GM12878 (cell line): Measurements from ENCODE around the gene RAPGEF4.

Experiments used
- ASH2L ChIP-seq: fragments of 300-600, 200-600 bp; sonication (generic); IDR thresholded peaks from 2 replicates; pipeline ENCODE4 v1.6.1; 2017; ENCODE audit warnings: low read depth, mild to moderate bottlenecking, borderline replicate concordance
- CBFB ChIP-seq: IDR thresholded peaks from 2 replicates; pipeline ENCODE4 v1.6.1; 2016; ENCODE audit warnings: antibody characterized with exemption, low read depth
- CEBPB ChIP-seq, 2 experiments: fragments of 150-350 bp in 1 of 2; IDR thresholded peaks; 2 replicates each; pipeline ENCODE4 v1.6.1; 2012 to 2014; ENCODE audit warnings: low read depth in 2 of 2, low read length in 2 of 2, borderline replicate concordance in 1 of 2, inconsistent platforms in 1 of 2
- CTCF ChIP-seq, 3 experiments: IDR thresholded peaks in 2 of 3; conservative IDR thresholded peaks in 1 of 3; 2 replicates each; pipeline ENCODE4 v1.5.1; 2011; ENCODE audit warnings: low read depth in 3 of 3, low read length in 3 of 3, mild to moderate bottlenecking in 3 of 3, control low read depth in 2 of 3, moderate library complexity in 2 of 3, inconsistent platforms in 1 of 3, mixed read lengths in 1 of 3; ENCODE audit not compliant: control insufficient read depth in 2 of 3, insufficient read depth in 1 of 3; ENCODE audit errors: extremely low read depth in 1 of 3
- E2F4 ChIP-seq: IDR thresholded peaks from 2 replicates; pipeline ENCODE4 v1.6.1; 2012; ENCODE audit warnings: low read depth, low read length, improper control_type of control experiment
- E4F1 ChIP-seq: fragments of 450-650 bp; IDR thresholded peaks from 2 replicates; pipeline ENCODE4 v1.6.1; 2018; ENCODE audit warnings: borderline replicate concordance, mild to moderate bottlenecking; ENCODE audit not compliant: partially characterized antibody
- IKZF2 ChIP-seq, 2 experiments: fragments of 450-650 bp; IDR thresholded peaks; 2 replicates each; pipeline ENCODE4 v1.6.1; 2017; ENCODE audit warnings: mild to moderate bottlenecking in 2 of 2, moderate library complexity in 2 of 2
- JUND ChIP-seq: IDR thresholded peaks from 2 replicates; pipeline ENCODE4 v1.6.1; 2012; ENCODE audit warnings: low read depth, mild to moderate bottlenecking, low read length, improper control_type of control experiment, moderate library complexity
- MAX ChIP-seq: IDR thresholded peaks from 2 replicates; pipeline ENCODE4 v1.6.1; 2012; ENCODE audit warnings: low read depth, low read length, improper control_type of control experiment
- POLR2A ChIP-seq: IDR thresholded peaks from 2 replicates; pipeline ENCODE4 v1.6.1; 2011; ENCODE audit warnings: low read depth, mild to moderate bottlenecking, low read length
- SMAD1 ChIP-seq: fragments of 450-650 bp; IDR thresholded peaks from 2 replicates; pipeline ENCODE4 v1.6.1; 2018; ENCODE audit warnings: mild to moderate bottlenecking, low read depth; ENCODE audit not compliant: partially characterized antibody
- TCF12 ChIP-seq: IDR thresholded peaks from 2 replicates; pipeline ENCODE4 v1.6.1; 2011; ENCODE audit warnings: low read depth, mild to moderate bottlenecking, low read length

GRCh38 chr2:173026479-173026878 lies 290.8 kb downstream of the RAPGEF4 start:
- TF ChIP-seq MAX (no peak), IKZF2 (IDR thresholded peaks at IDR 0.05) (no peak), E2F4 (no peak), CTCF (IDR thresholded peaks at IDR 0.05 in 2 of 3, conservative IDR thresholded peaks at IDR 0.05 in 1 of 3; ENCODE audit: control insufficient read depth in 2 of 3, extremely low read depth in 1 of 3, insufficient read depth in 1 of 3, low read depth in 3 of 3, low read length in 3 of 3) (no peak), JUND (no peak), CEBPB (IDR thresholded peaks at IDR 0.05; ENCODE audit: borderline replicate concordance in 1 of 2, low read depth in 2 of 2, low read length in 2 of 2) (no peak), ASH2L (no peak), TCF12 (no peak), CBFB (no peak), E4F1 (no peak), SMAD1 (no peak), POLR2A (no peak)
